Measurements from ENCODE around the gene APOL3. TPM values are rescaled to one million over a fixed set of nuclear protein-coding genes. Genes with fewer than 3 reads are reported as not detected.
"Not testable (repeated sequence)": the region's sequence is repeated elsewhere in the genome, so short reads cannot be mapped to it uniquely, and the experiment has no call there.

The APOL3 gene
- total RNA-seq: 100 to 1,000 TPM in 1 of 9 donors, 10 to 100 TPM in 8; 16.9 to 103 (median 24.5) TPM
- polyA plus RNA-seq: 10 to 100 TPM; 23.9 to 24.6 TPM
- long read RNA-seq, donor 1, partial matches to known transcripts: 3 of 7 reads
- long read RNA-seq, donor 1, other reads (novel, unspliced or antisense): 2 of 7 reads
- long read RNA-seq, donor 2, transcript APOL3-205 (4 exons, 2,214 nt): major isoform, 11 of 22 reads
- long read RNA-seq, donor 2, partial matches to known transcripts: 2 of 22 reads
- long read RNA-seq, donor 2, other reads (novel, unspliced or antisense): 3 of 22 reads
- long read RNA-seq, donor 3, partial matches to known transcripts: 0 of 7 reads
- long read RNA-seq, donor 3, other reads (novel, unspliced or antisense): 2 of 7 reads

- Histone ChIP-seq H3K4me1 (peaks cover 0 to 85% (median 30%) of the 10 kb centered on the region in 12 donors), H3K4me3 (peak within 1 kb of the TSS; percentile 22 to 79 (median 63)), H3K27ac (peak within 1 kb of the TSS; percentile 86 to 97 (median 91)), H3K36me3 (peaks cover 0 to under 1% (median 0%) of the 10 kb centered on the region in 9 donors), H3K9me3 (no peaks in the 10 kb centered on the region), H3K27me3 (no peaks in the 10 kb centered on the region)
- TF ChIP-seq POLR2A (IDR thresholded peaks at IDR 0.05): peak in 1 of 2 donors; percentile 91
- TF ChIP-seq CTCF (IDR thresholded peaks at IDR 0.05): no peak
- ATAC-seq: peak; percentile 62 to 82 (median 64)
- intact Hi-C loops (cut with DNase I): no loop called here
- 19 to 28% (median 26%) methylated on average over 3 of the region's 3 CpGs for WGBS, 4 donors
- DNase-seq: peak; percentile 85 to 90 (median 88)
Measured at GRCh38 chr22:36160499-36160942, at the start of gene APOL3. APOL3 (minus strand) TSS chr22:36160755; CDS start chr22:36149055, 11,700 bp downstream.

- intact Hi-C loops (cut with DNase I): no loop called here
- Histone ChIP-seq H3K4me1 (peaks cover 0 to 75% (median 4%) of the 10 kb centered on the region in 12 donors), H3K4me3 (no peak overlapping the region), H3K27ac (peak overlapping the region in 1 of 12 donors; percentile 46), H3K36me3 (no peaks in the 10 kb centered on the region), H3K9me3 (peaks cover 0 to 4% (median 0%) of the 10 kb centered on the region in 12 donors), H3K27me3 (no peaks in the 10 kb centered on the region)
- WGBS, 4 donors: 82 to 88% (median 87%) methylated on average over 3 of the region's 3 CpGs
- TF ChIP-seq CTCF (IDR thresholded peaks at IDR 0.05) (no peak), POLR2A (IDR thresholded peaks at IDR 0.05) (no peak)
- no peak for DNase-seq
- no peak for ATAC-seq
Measured at GRCh38 chr22:36210224-36210623, 49.7 kb upstream of the APOL3 start.

GRCh38 chr22:36209488-36209908, 48.9 kb upstream of the APOL3 start:
- H3K27me3 ChIP-seq; H3K4me3 ChIP-seq; H3K9me3 ChIP-seq; DNase-seq; intact Hi-C loops (cut with DNase I); ATAC-seq; H3K36me3 ChIP-seq: not testable (repeated sequence)
- WGBS, 4 donors: 82 to 87% (median 85%) methylated on average over 5 of the region's 5 CpGs
- peak overlapping the region in 1 of 12 donors; percentile 46 for H3K27ac ChIP-seq
- H3K4me1 ChIP-seq: peaks cover 0 to 75% (median 4%) of the 10 kb centered on the region in 12 donors

GRCh38 chr22:36208914-36209313, 48.4 kb upstream of the APOL3 start:
- Histone ChIP-seq H3K36me3 (no peaks in the 10 kb centered on the region), H3K27ac (peak overlapping the region in 1 of 12 donors; percentile 56), H3K27me3 (no peaks in the 10 kb centered on the region), H3K4me3 (no peak overlapping the region), H3K4me1 (peaks cover 0 to 75% (median 4%) of the 10 kb centered on the region in 12 donors), H3K9me3 (peaks cover 0 to 4% (median 0%) of the 10 kb centered on the region in 12 donors)
- TF ChIP-seq CTCF (IDR thresholded peaks at IDR 0.05) (no peak), POLR2A (IDR thresholded peaks at IDR 0.05) (no peak)
- WGBS, 4 donors: 87 to 98% (median 96%) methylated on average over 1 of the region's 1 CpG
- no peak for ATAC-seq
- DNase-seq: no peak
- intact Hi-C loops (cut with DNase I): no loop called here

Measured in heart left ventricle (tissue), 16 donors.